ENCODE data around the gene THOP1. TPM values are rescaled to one million over a fixed set of nuclear protein-coding genes. Genes with fewer than 3 reads are reported as not detected.

The THOP1 gene
- total and polyA plus RNA-seq, 2 donors from 2014 or later = 36.8 to 42.9 TPM

GRCh38 chr19:2770055-2771013 lies 15.0 kb upstream of the THOP1 start:
- Histone ChIP-seq H3K27me3 (ENCODE audit: control insufficient read depth, insufficient read depth, low read length) (no peaks in the 10 kb centered on the region), H3K9ac (ENCODE audit: low read length in 3 of 3) (no peak overlapping the region), H3K27ac (ENCODE audit: low read depth in 2 of 2, low read length in 2 of 2) (peak overlapping the region; percentile 51 to 82), H3K9me3 (ENCODE audit: control insufficient read depth in 2 of 3, insufficient read depth in 1 of 3, low read length in 3 of 3) (no peaks in the 10 kb centered on the region), H3K4me3 (ENCODE audit: low read length in 3 of 3) (no peak overlapping the region), H3K4me1 (ENCODE audit: control insufficient read depth in 2 of 3, insufficient read depth in 2 of 3, low read depth in 1 of 3, low read length in 3 of 3) (peaks cover 0 to 22% (median 8%) of the 10 kb centered on the region in 3 donors), H3K36me3 (ENCODE audit: control insufficient read depth in 2 of 3, insufficient read depth in 3 of 3, low read length in 3 of 3) (peaks cover 0 to 6% (median 0%) of the 10 kb centered on the region in 3 donors)
- intact Hi-C loops (cut with DNase I) = no loop called here
- no peak for TF ChIP-seq CTCF (IDR thresholded peaks at IDR 0.05; ENCODE audit: borderline replicate concordance, extremely low read depth, insufficient read depth)
- no peak for FAIRE-seq
- DNase-seq = peak in 3 of 5 donors; percentile 38 to 92 (median 44)

- no peak overlapping the region for H3K4me3 ChIP-seq (ENCODE audit: low read length in 3 of 3)
- no peaks in the 10 kb centered on the region for H3K27me3 ChIP-seq (ENCODE audit: control insufficient read depth, insufficient read depth, low read length)
- no peaks in the 10 kb centered on the region for H3K36me3 ChIP-seq (ENCODE audit: control insufficient read depth in 2 of 3, insufficient read depth in 3 of 3, low read length in 3 of 3)
- no peak overlapping the region for H3K9ac ChIP-seq (ENCODE audit: low read length in 3 of 3)
- intact Hi-C loops (cut with DNase I) = no loop called here
- H3K27ac ChIP-seq (ENCODE audit: low read depth in 2 of 2, low read length in 2 of 2) = no peak overlapping the region
- peaks cover 0 to 29% (median 16%) of the 10 kb centered on the region in 3 donors for H3K4me1 ChIP-seq (ENCODE audit: control insufficient read depth in 2 of 3, insufficient read depth in 2 of 3, low read depth in 1 of 3, low read length in 3 of 3)
- H3K9me3 ChIP-seq (ENCODE audit: control insufficient read depth in 2 of 3, insufficient read depth in 1 of 3, low read length in 3 of 3) = no peaks in the 10 kb centered on the region
- TF ChIP-seq CTCF (IDR thresholded peaks at IDR 0.05; ENCODE audit: borderline replicate concordance, extremely low read depth, insufficient read depth) = no peak
- FAIRE-seq (no peak), DNase-seq (no peak)
Measured at GRCh38 chr19:2771786-2772674, 13.3 kb upstream of the THOP1 start.

GRCh38 chr19:2774083-2774679 lies 11.1 kb upstream of the THOP1 start:
- FAIRE-seq (no peak), DNase-seq (no peak)
- Histone ChIP-seq H3K27me3 (ENCODE audit: control insufficient read depth, insufficient read depth, low read length) (no peaks in the 10 kb centered on the region), H3K36me3 (ENCODE audit: control insufficient read depth in 2 of 3, insufficient read depth in 3 of 3, low read length in 3 of 3) (no peaks in the 10 kb centered on the region), H3K9ac (ENCODE audit: low read length in 3 of 3) (no peak overlapping the region), H3K4me3 (ENCODE audit: low read length in 3 of 3) (no peak overlapping the region), H3K27ac (ENCODE audit: low read depth in 2 of 2, low read length in 2 of 2) (peak overlapping the region; percentile 53 to 93), H3K9me3 (ENCODE audit: control insufficient read depth in 2 of 3, insufficient read depth in 1 of 3, low read length in 3 of 3) (no peaks in the 10 kb centered on the region), H3K4me1 (ENCODE audit: control insufficient read depth in 2 of 3, insufficient read depth in 2 of 3, low read depth in 1 of 3, low read length in 3 of 3) (peaks cover 0 to 30% (median 16%) of the 10 kb centered on the region in 3 donors)
- no peak for TF ChIP-seq CTCF (IDR thresholded peaks at IDR 0.05; ENCODE audit: borderline replicate concordance, extremely low read depth, insufficient read depth)
- intact Hi-C loops (cut with DNase I) = no loop called here
